ENCODE data around the gene PLIN3. TPM values are rescaled to one million over a fixed set of nuclear protein-coding genes. Genes with fewer than 3 reads are reported as not detected.

Gene PLIN3
- total RNA-seq, 1 experiment from 2014 or later, result 104 TPM

GRCh38 chr19:4844348-4845179 lies 22.9 kb downstream of the PLIN3 start:
- intact Hi-C loops (cut with micrococcal nuclease; ENCODE audit: unreplicated experiment), result no loop called here
- Histone ChIP-seq H3K27me3 (ENCODE audit: insufficient read depth, low read depth) (no peaks in the 10 kb centered on the region), H4K20me1 (ENCODE audit: insufficient read depth) (no peaks in the 10 kb centered on the region), H2AFZ (no peak overlapping the region), H3K27ac (no peak overlapping the region), H3K4me2 (no peak overlapping the region), H3F3A (ENCODE audit: insufficient read depth, low read depth) (no peaks in the 10 kb centered on the region), H3K4me3 (no peak overlapping the region), H3K9me3 (ENCODE audit: insufficient read depth, low read depth) (no peaks in the 10 kb centered on the region), H3K79me2 (ENCODE audit: low read depth) (no peaks in the 10 kb centered on the region), H3K36me3 (ENCODE audit: low read depth) (no peaks in the 10 kb centered on the region), H3K4me1 (replicated peaks; ENCODE audit: insufficient read depth) (no peaks in the 10 kb centered on the region), H3K9me2 (ENCODE audit: insufficient read depth) (no peaks in the 10 kb centered on the region)
- CTCF ChIA-PET, result no interaction called here
- DNase-seq, result no peak
- TF ChIP-seq EZH2 (IDR thresholded peaks at IDR 0.05; ENCODE audit: low read depth) (no peak), CTCF (conservative IDR thresholded peaks at IDR 0.05) (no peak)
- POLR2A ChIA-PET (ENCODE audit: unreplicated experiment), result no interaction called here
- no TSS peak for BruUV-seq (replicated peaks)

GRCh38 chr19:4843647-4843965 lies 23.9 kb downstream of the PLIN3 start:
- BruUV-seq (replicated peaks), result no TSS peak
- Histone ChIP-seq H3K9me3 (ENCODE audit: insufficient read depth, low read depth) (no peaks in the 10 kb centered on the region), H3K79me2 (ENCODE audit: low read depth) (no peaks in the 10 kb centered on the region), H4K20me1 (ENCODE audit: insufficient read depth) (no peaks in the 10 kb centered on the region), H3K4me2 (no peak overlapping the region), H3K36me3 (ENCODE audit: low read depth) (no peaks in the 10 kb centered on the region), H3K4me3 (no peak overlapping the region), H2AFZ (no peak overlapping the region), H3K27me3 (ENCODE audit: insufficient read depth, low read depth) (no peaks in the 10 kb centered on the region), H3K9me2 (ENCODE audit: insufficient read depth) (no peaks in the 10 kb centered on the region), H3K4me1 (replicated peaks; ENCODE audit: insufficient read depth) (no peaks in the 10 kb centered on the region), H3K27ac (no peak overlapping the region), H3F3A (ENCODE audit: insufficient read depth, low read depth) (0 out of 2 replicates have a peak, but pooled peaks cover 2% of the 10 kb centered on the region)
- DNase-seq, result no peak
- TF ChIP-seq EZH2 (IDR thresholded peaks at IDR 0.05; ENCODE audit: low read depth) (no peak), CTCF (conservative IDR thresholded peaks at IDR 0.05) (no peak)
- POLR2A ChIA-PET (ENCODE audit: unreplicated experiment), result no interaction called here
- intact Hi-C loops (cut with micrococcal nuclease; ENCODE audit: unreplicated experiment), result no loop called here
- CTCF ChIA-PET, result interaction anchor here (0.6 kb wide), 1 partner anchor 35 kb away, joined by 4 read pairs; no protein-coding TSS in a partner anchor

- Histone ChIP-seq H3K9me2 (ENCODE audit: insufficient read depth) (no peaks in the 10 kb centered on the region), H3K4me3 (no peak overlapping the region), H3K27me3 (ENCODE audit: insufficient read depth, low read depth) (no peaks in the 10 kb centered on the region), H3K79me2 (ENCODE audit: low read depth) (no peaks in the 10 kb centered on the region), H3F3A (ENCODE audit: insufficient read depth, low read depth) (0 out of 2 replicates have a peak, but pooled peaks cover 4% of the 10 kb centered on the region), H2AFZ (no peak overlapping the region), H3K36me3 (ENCODE audit: low read depth) (no peaks in the 10 kb centered on the region), H3K4me1 (replicated peaks; ENCODE audit: insufficient read depth) (no peaks in the 10 kb centered on the region), H4K20me1 (ENCODE audit: insufficient read depth) (no peaks in the 10 kb centered on the region), H3K4me2 (no peak overlapping the region), H3K9me3 (ENCODE audit: insufficient read depth, low read depth) (no peaks in the 10 kb centered on the region), H3K27ac (no peak overlapping the region)
- DNase-seq, result no peak
- BruUV-seq (replicated peaks), result no TSS peak
- no peak for TF ChIP-seq EZH2 (IDR thresholded peaks at IDR 0.05; ENCODE audit: low read depth)
- TF ChIP-seq CTCF (conservative IDR thresholded peaks at IDR 0.05), result no peak
- CTCF ChIA-PET, result no interaction called here
- intact Hi-C loops (cut with micrococcal nuclease; ENCODE audit: unreplicated experiment), result no loop called here
- POLR2A ChIA-PET (ENCODE audit: unreplicated experiment), result no interaction called here
These were observed 28.3 kb downstream of the PLIN3 start for GRCh38 chr19:4839192-4839591.
